Frontal cortex (tissue), 4 donors: ENCODE measurements around the gene SLC7A6OS. TPM values are rescaled to one million over a fixed set of nuclear protein-coding genes. Genes with fewer than 3 reads are reported as not detected.

Experiments
- DNase-seq, 2 donors: peaks; one replicate each; pipeline ENCODE4 v3.0.0; 2012; ENCODE audit warnings: low spot score in 2 of 2
- FAIRE-seq: peaks from 2 replicates; lab custom pipeline; 2012; peaks lifted over from hg19 to GRCh38; lab: Jason Lieb, UNC
- total RNA-seq: library from RNA; depleted of rRNA; stranded (reverse); fragments of >200 nt; gene quantifications from one replicate; pipeline ENCODE4 v1.2.3, GENCODE V29; 2014
- donor health status: control.
- donor health status: control.
- donor health status: control.

SLC7A6OS gene
- total RNA-seq = 11.4 TPM

DNA sequence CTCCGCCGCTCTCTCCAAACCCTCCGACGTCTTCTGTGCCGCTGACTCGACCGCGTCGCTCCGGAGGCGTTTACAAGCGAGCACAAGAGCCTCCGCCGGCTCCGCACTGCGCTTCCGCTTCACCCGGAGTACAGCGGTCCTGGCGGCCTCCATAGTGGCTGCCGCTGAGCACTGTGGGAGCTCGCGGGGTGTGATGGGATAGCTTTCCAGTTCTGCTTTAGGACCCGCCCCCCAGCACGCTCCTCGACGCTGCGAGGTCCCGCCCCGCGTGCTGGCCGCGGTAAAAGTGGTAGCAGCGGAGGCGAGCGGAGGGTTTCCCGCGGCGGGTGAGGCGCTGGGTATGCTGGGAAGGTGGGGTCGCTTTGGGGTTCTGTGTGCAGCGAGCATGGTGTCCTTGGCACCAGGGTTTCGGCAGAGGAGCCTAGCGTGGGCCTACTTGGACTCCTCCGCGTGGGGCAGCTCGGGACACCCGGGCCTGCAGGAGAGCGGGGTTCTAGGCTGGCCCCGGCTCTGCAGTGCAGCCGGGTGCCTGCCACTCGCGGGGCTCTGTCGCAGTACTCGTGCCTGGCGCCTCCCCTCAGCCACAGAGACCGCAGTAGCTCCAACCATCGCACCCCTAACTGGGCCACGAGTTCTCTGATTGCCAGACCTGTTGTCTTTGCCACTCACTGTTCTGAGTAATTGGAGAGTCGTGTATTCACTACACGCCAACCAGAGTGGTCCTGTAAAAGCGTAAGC, at the start of gene SLC7A6OS, which contains the start of gene PRMT7:
SLC7A6OS (minus strand) TSS at position 173 of the 738 bp plus-strand sequence; CDS start at position 153, 20 bp downstream.
PRMT7 (plus strand) TSS at position 246 of the 738 bp plus-strand sequence. CDS start 4,961 bp downstream, outside the sequence.
- FAIRE-seq = no peak

DNA sequence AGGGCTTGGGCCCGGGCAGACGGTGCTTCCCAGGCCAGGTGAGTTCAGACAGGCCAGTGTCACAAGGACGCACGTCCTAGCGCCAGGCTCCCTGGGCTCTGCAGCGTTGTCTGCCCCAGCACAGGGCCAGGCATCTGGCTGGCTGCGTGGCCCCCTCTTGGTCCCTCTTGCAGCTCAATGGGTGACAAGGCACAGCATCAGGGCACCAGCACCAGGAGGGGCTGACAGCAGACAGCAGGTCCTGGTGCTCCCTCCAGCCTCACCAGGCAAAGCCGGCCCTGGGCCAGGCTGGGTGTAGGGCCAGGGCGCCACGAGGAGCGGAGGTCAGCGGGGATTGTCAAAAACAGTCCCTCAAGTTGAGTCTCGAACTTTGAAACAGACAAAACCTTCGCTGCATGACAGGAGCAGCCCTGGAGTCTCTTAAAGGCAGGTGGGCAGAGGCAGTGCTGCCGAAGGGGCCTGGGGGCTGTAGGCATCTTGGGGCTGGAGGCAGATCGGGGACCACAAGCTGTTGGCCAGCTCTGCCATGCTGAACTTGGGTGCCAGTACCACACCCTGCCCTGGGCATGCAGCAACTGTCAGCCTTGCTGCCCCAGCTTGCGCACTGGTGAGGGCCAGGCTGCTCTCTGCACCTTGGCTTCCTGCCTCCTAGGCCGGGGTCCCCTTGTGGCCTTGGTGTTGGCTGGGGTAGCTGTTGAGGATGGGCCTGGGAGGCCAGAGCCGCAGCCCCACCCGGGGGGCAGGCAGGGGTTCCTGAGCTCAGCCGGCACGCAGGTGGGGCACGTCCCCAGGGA, 48.8 kb upstream of the SLC7A6OS start:
- FAIRE-seq (no peak), DNase-seq (no peak)

More for the DNA sequence above, at the start of gene SLC7A6OS, which contains the start of gene PRMT7:
- DNase-seq = peak; percentile 91 to 97

GRCh38 chr16:68358951-68359350, 48.2 kb upstream of the SLC7A6OS start:
- DNase-seq (no peak), FAIRE-seq (no peak)

- no peak for DNase-seq
- no peak for FAIRE-seq
Measured at GRCh38 chr16:68357923-68358322, 47.2 kb upstream of the SLC7A6OS start.

DNA sequence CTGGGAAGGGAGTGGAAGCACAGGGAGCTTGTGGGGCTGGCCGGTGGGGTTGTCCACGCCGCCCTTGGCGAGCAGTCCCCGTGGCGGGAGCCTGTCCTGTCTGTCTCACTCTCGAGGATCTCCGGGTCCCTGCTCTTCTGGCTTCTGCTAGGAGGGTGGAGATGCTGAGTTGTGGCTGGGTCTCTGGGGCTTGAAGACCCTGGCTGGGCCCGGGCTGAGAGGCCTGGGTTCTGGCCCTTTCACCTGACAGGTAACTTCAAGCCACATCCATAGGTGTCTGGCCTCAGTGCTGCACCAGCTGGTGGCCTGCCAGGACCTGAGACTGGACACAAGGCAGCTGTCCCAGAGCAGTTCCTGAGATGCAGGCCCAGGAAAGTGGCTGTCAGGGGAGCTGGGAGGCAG, 46.8 kb upstream of the SLC7A6OS start:
- FAIRE-seq (no peak), DNase-seq (no peak)

GRCh38 chr16:68356919-68357286, 46.2 kb upstream of the SLC7A6OS start:
- DNase-seq (no peak), FAIRE-seq (no peak)

- DNase-seq (no peak), FAIRE-seq (no peak)
Measured at GRCh38 chr16:68356249-68356918, 45.6 kb upstream of the SLC7A6OS start.

GRCh38 chr16:68355447-68356248, 44.9 kb upstream of the SLC7A6OS start:
- FAIRE-seq = no peak
- no peak for DNase-seq

GRCh38 chr16:68354816-68355215, 44.1 kb upstream of the SLC7A6OS start:
- DNase-seq (no peak), FAIRE-seq (no peak)

GRCh38 chr16:68353366-68353765, 42.6 kb upstream of the SLC7A6OS start:
- FAIRE-seq (no peak), DNase-seq (no peak)

DNA sequence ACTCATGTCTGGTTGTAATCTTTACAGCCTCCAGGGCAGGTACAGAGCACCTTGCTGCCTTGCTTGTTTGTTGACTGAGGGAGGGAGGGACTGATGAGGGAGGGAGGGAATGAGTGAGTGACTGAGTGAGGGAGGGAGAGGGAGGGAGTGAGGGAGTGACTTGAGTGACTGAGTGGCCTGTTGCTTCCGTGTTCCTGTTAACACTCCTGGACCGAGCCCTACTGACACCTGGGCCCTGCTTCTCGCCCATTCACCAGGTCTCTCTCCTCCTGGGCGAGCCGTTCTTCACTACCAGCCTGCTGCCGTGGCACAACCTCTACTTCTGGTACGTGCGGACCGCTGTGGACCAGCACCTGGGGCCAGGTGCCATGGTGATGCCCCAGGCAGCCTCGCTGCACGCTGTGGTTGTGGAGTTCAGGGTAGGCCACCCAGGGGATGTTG, 41.3 kb upstream of the SLC7A6OS start:
- FAIRE-seq = no peak
- no peak for DNase-seq

DNA sequence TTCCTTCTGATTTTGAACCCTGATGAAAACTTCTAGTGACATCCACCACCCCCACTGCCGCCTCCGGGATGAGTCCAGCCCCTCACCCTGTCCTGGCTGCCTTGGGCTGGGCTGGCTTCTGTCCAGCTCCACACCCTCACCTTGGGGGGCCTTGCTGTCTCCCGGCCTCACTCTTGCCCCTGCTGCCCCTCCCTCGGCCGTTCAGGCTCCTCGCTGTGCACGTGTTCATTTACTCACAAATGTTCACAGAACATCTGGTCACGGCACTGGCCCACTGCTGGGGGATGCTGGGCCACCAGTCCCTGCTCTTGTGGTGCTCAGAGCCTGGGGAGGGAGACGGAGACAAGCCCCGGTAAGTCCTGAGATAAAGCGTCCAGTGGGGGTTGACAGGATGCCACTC, 40.7 kb upstream of the SLC7A6OS start:
- FAIRE-seq (no peak), DNase-seq (no peak)

DNA sequence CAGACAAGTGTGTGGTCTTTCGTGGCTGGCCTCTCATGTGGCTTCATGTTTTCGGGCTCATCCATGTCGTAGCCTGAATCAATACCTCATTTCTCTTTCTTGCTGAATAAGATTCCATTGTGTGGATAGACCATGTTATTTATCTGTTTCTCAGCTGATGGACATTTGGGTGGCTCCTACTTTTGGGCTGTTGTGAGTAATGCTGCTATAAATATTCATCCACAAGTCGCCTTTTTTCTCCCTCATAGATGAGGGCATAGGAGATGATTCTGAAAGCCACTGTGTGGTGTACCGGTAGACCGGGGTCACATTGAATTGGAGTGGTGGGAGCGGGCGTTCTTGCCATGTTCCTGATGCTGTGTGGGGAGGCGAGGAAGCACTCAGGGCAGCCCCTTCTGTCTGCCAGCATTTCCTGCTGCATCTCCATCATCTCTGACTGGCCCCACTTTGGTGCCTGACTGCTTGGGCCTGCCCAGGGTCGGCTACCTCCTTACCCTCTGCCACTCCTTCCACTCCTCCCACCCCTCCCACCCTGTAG, 40.1 kb upstream of the SLC7A6OS start:
- FAIRE-seq (no peak), DNase-seq (no peak)

- no peak for FAIRE-seq
Measured at GRCh38 chr16:68349838-68350410, 39.2 kb upstream of the SLC7A6OS start.

DNA sequence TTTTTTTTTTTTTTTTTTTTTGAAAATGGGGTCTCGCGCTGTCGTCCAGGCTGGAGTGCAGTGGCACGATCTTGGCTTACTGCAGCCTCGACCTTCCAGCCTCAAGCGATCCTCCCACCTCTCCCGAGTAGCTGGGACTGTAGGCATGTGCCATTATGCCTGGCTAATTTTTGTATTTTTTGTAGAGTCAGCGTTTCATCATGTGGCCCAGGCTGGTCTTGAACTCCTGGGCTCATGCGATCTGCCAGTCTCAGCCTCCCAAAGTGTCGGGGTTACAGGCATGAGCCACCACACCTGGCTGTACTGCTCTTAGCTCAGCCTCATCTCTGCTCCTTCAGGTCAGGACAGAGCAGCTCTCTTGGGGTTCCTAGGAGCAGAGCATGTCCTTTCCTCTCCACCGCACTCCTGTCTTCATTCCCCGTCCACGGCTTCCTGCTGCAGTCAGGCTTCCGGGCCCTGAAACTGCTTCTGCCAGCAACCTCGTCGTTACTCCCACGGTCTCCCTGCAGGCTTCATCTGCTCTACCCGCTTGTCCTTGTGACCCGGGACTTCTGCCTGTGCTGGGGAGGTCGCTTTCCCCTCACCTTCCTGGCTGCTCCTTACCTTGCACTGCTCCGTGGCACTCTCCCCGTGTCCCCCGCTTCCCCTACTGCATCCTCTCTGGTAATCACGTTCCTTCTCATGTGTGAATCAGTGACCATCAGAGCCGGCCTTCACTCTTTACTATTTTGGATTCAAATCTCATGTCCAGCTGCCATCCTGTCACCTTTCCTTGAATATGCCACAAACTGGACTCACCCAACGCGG, 38.1 kb upstream of the SLC7A6OS start:
- no peak for DNase-seq
- no peak for FAIRE-seq

More at GRCh38 chr16:68349838-68350410, 39.2 kb upstream of the SLC7A6OS start:
- DNase-seq = no peak

- no peak for FAIRE-seq
Measured at GRCh38 chr16:68347605-68348004, 36.9 kb upstream of the SLC7A6OS start.

GRCh38 chr16:68346892-68347480, 36.2 kb upstream of the SLC7A6OS start:
- DNase-seq = no peak
- FAIRE-seq = no peak

More at GRCh38 chr16:68347605-68348004, 36.9 kb upstream of the SLC7A6OS start:
- no peak for DNase-seq
